AG04449 (cell line): ENCODE data around the gene C6orf141.

Experiments
- CTCF ChIA-PET: fragments of 350-600 bp; formaldehyde crosslinking; extraction: SDS; loops from one replicate; lab custom pipeline; 2021; ENCODE audit warnings: antibody characterized with exemption; lab: Yijun Ruan, JAX
- POLR2A ChIA-PET: fragments of 400-600, 350-600 bp; formaldehyde crosslinking; extraction: SDS; loops from one replicate; lab custom pipeline; 2020; ENCODE audit warnings: antibody characterized with exemption, inconsistent platforms; lab: Yijun Ruan, JAX
- DNase-seq: peaks from one replicate; pipeline ENCODE4 v3.0.0-alpha.2; 2010; ENCODE audit warnings: low read depth, low spot score
- H3K4me3 ChIP-seq: 2 replicates; pipeline ENCODE4 v1.5.1; 2011; ENCODE audit warnings: low read depth, mild to moderate bottlenecking, control low read depth, low read length
- CTCF ChIP-seq: IDR thresholded peaks from one replicate; pipeline ENCODE4 v1.5.1; 2011; ENCODE audit warnings: mild to moderate bottlenecking, moderate library complexity, low read length, control low read depth, inconsistent platforms; ENCODE audit not compliant: insufficient read depth; ENCODE audit errors: missing control alignments

The C6orf141 gene

GRCh38 chr6:49556429-49556837, 6.0 kb downstream of the C6orf141 start:
- H3K4me3 ChIP-seq: no peak overlapping the region
- DNase-seq: no peak
- ChIA-PET POLR2A (no interaction called here), CTCF (no interaction called here)
- no peak for TF ChIP-seq CTCF

GRCh38 chr6:49557177-49557576, 6.7 kb downstream of the C6orf141 start:
- no peak for DNase-seq
- CTCF ChIA-PET: no interaction called here
- TF ChIP-seq CTCF: no peak
- no peak overlapping the region for H3K4me3 ChIP-seq
- POLR2A ChIA-PET: no interaction called here

- ChIA-PET POLR2A (no interaction called here), CTCF (no interaction called here)
- no peak overlapping the region for H3K4me3 ChIP-seq
- DNase-seq: no peak
- TF ChIP-seq CTCF: no peak
Measured at GRCh38 chr6:49558238-49558637, 7.8 kb downstream of the C6orf141 start.

- ChIA-PET POLR2A (no interaction called here), CTCF (interaction anchor here (1.0 kb wide), 1 partner anchor 44 kb away, joined by 3 read pairs; no protein-coding TSS in a partner anchor)
- no peak for TF ChIP-seq CTCF
- H3K4me3 ChIP-seq: no peak overlapping the region
- DNase-seq: no peak
Measured at GRCh38 chr6:49563006-49563886, 12.8 kb downstream of the C6orf141 start.

- ChIA-PET POLR2A (no interaction called here), CTCF (interaction anchor here (1.4 kb wide), 1 partner anchor 15 kb away, joined by 3 read pairs; no protein-coding TSS in a partner anchor)
- TF ChIP-seq CTCF: no peak
- H3K4me3 ChIP-seq: no peak overlapping the region
- DNase-seq: no peak
Measured at GRCh38 chr6:49564552-49564951, 14.1 kb downstream of the C6orf141 start.

- ChIA-PET POLR2A (no interaction called here), CTCF (interaction anchor here (1.4 kb wide), 1 partner anchor 15 kb away, joined by 3 read pairs; no protein-coding TSS in a partner anchor)
- DNase-seq: no peak
- H3K4me3 ChIP-seq: no peak overlapping the region
- no peak for TF ChIP-seq CTCF
Measured at GRCh38 chr6:49565261-49565660, 14.8 kb downstream of the C6orf141 start.
